Peyer's patch (tissue), 4 donors: ENCODE data around the gene NFAM1.

Experiments
- POLR2A ChIP-seq, 2 donors: fragments of 450-650 bp; IDR thresholded peaks; one replicate each; pipeline ENCODE4 v1.5.1; 2017; ENCODE audit warnings: antibody characterized with exemption in 2 of 2, mild to moderate bottlenecking in 2 of 2, moderate library complexity in 2 of 2
- TF ChIP-seq, protein P1 (sequence below), 6 experiments: fragments of 450-650 bp in 4 of 6; fragments of 200-600 bp in 2 of 6; sonication (generic) in 1 of 6; IDR thresholded peaks; one replicate each; pipeline ENCODE4 v1.5.1; 2017 to 2019; ENCODE audit warnings: antibody characterized with exemption in 6 of 6, mild to moderate bottlenecking in 3 of 6, moderate library complexity in 1 of 6

DNA sequence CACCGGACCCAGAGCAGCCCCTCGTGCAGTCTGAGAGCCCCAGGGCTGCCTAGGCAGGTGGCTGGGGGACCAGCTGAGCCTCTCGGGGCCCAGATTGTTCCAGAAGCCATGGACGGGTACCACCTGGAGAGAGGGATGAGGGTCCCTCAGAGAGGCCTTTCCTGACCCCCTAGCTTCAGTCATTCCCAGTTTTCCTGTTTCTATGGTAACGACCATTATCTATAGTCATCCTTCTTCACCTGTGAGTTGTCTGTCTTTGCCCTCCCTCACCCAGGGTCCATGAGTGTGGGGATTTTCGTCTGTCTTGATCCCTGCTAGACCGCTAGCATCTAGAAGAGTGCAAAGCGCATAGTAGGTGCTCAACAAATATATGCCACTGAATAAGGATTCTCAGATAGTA is 85.5 kb downstream of the NFAM1 start:
- TF ChIP-seq, protein P1, sequence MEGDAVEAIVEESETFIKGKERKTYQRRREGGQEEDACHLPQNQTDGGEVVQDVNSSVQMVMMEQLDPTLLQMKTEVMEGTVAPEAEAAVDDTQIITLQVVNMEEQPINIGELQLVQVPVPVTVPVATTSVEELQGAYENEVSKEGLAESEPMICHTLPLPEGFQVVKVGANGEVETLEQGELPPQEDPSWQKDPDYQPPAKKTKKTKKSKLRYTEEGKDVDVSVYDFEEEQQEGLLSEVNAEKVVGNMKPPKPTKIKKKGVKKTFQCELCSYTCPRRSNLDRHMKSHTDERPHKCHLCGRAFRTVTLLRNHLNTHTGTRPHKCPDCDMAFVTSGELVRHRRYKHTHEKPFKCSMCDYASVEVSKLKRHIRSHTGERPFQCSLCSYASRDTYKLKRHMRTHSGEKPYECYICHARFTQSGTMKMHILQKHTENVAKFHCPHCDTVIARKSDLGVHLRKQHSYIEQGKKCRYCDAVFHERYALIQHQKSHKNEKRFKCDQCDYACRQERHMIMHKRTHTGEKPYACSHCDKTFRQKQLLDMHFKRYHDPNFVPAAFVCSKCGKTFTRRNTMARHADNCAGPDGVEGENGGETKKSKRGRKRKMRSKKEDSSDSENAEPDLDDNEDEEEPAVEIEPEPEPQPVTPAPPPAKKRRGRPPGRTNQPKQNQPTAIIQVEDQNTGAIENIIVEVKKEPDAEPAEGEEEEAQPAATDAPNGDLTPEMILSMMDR (IDR thresholded peaks at IDR 0.05), result no peak
- TF ChIP-seq POLR2A (IDR thresholded peaks at IDR 0.05), result no peak
